Panc1 (cell line): Measurements from ENCODE around the gene IFRD1. TPM values are rescaled to one million over a fixed set of nuclear protein-coding genes. Genes with fewer than 3 reads are reported as not detected.

Experiments used
- ATAC-seq: fragments of 200-7000 bp; cut with Tn5 transposase; 2 replicates; pipeline ENCODE4 v1.9.1; 2020; ENCODE audit warnings: mild to moderate bottlenecking, moderate library complexity
- BruUV-seq: library from RNA; stranded (reverse); fragments of 400-500 nt; replicated peaks from 2 replicates; lab custom pipeline; 2021; lab: Mats Ljungman, UMichigan
- CTCF ChIA-PET: fragments of 300-600 bp; sonication (Branson Sonifier 250); formaldehyde crosslinking; loops from one replicate; lab custom pipeline; 2022; ENCODE audit warnings: antibody characterized with exemption; lab: Charles Lee
- POLR2A ChIA-PET: fragments of 300-600 bp; sonication (Branson Sonifier 250); formaldehyde crosslinking; loops from one replicate; lab custom pipeline; 2022; ENCODE audit warnings: antibody characterized with exemption; lab: Charles Lee
- DNase-seq: peaks from one replicate; pipeline ENCODE4 v3.0.0-alpha.2; 2010; ENCODE audit warnings: low read depth, low spot score
- H3K27ac ChIP-seq: 2 replicates; pipeline ENCODE4 v1.5.1; 2011; ENCODE audit warnings: mild to moderate bottlenecking, low read length, inconsistent platforms
- H3K27me3 ChIP-seq: fragments of 200-500 bp; sonication (Bioruptor generic); 2 replicates; pipeline ENCODE4 v1.6.0; 2014; ENCODE audit warnings: low read length, inconsistent platforms; ENCODE audit not compliant: control insufficient read depth, insufficient read depth
- H3K36me3 ChIP-seq: fragments of 200-500 bp; sonication (Bioruptor generic); 2 replicates; pipeline ENCODE4 v1.5.1; 2014; ENCODE audit warnings: inconsistent platforms, mild to moderate bottlenecking, low read length, moderate library complexity; ENCODE audit not compliant: control insufficient read depth, insufficient read depth
- H3K4me1 ChIP-seq: 2 replicates; pipeline ENCODE4 v1.5.1; 2011; ENCODE audit warnings: inconsistent platforms, mild to moderate bottlenecking, low read length, moderate library complexity; ENCODE audit not compliant: control insufficient read depth, insufficient read depth
- H3K4me3 ChIP-seq, 2 experiments: 2 replicates each; pipeline ENCODE4 v1.5.1; 2011 to 2012; ENCODE audit warnings: low read depth in 2 of 2, low read length in 2 of 2, mild to moderate bottlenecking in 2 of 2, inconsistent platforms in 1 of 2, moderate library complexity in 1 of 2
- H3K9me3 ChIP-seq: fragments of 200-500 bp; sonication (Bioruptor generic); 2 replicates; pipeline ENCODE4 v1.5.1; 2014; ENCODE audit warnings: low read depth, mild to moderate bottlenecking, inconsistent platforms, low read length, moderate library complexity; ENCODE audit not compliant: control insufficient read depth, insufficient read depth
- CTCF ChIP-seq: fragments of 450-650 bp; IDR thresholded peaks from 2 replicates; pipeline ENCODE4 v1.5.1; 2017; ENCODE audit warnings: mild to moderate bottlenecking
- POLR2AphosphoS5 ChIP-seq: IDR thresholded peaks from 2 replicates; pipeline ENCODE4 v1.6.1; 2012; ENCODE audit warnings: mild to moderate bottlenecking, low read depth, low read length, moderate library complexity
- SIN3A ChIP-seq: IDR thresholded peaks from 2 replicates; pipeline ENCODE4 v1.6.1; 2012; ENCODE audit warnings: low read depth, mild to moderate bottlenecking, low read length, moderate library complexity, borderline replicate concordance; ENCODE audit not compliant: insufficient read depth
- TCF7L2 ChIP-seq: IDR thresholded peaks from 2 replicates; pipeline ENCODE4 v1.6.1; 2011; ENCODE audit warnings: mild to moderate bottlenecking, low read depth, low read length, inconsistent platforms
- in situ Hi-C: cut with HindIII; loops from 2 replicates; pipeline ENCODE4 v1.10.0; 2016; ENCODE audit warnings: low sequenced_read_pairs, low pct_unique_long_range_greater_than_20kb
- intact Hi-C: fragments of 100-400 bp; cut with micrococcal nuclease; formaldehyde crosslinking; loops from one replicate; pipeline ENCODE4 v1.10.0; 2022; ENCODE audit not compliant: unreplicated experiment
- total RNA-seq: library from RNA; stranded (reverse); gene quantifications from one replicate; pipeline ENCODE4 v1.2.1, GENCODE V29; 2021; ENCODE audit not compliant: unreplicated experiment
- TF ChIP-seq, protein P1 (sequence below), 2 experiments: IDR thresholded peaks; 2 replicates each; pipeline ENCODE4 v1.6.1; 2011 to 2012; ENCODE audit warnings: low read depth in 2 of 2, control low read depth in 1 of 2, low read length in 1 of 2, mild to moderate bottlenecking in 1 of 2, moderate library complexity in 1 of 2; ENCODE audit not compliant: insufficient read depth in 1 of 2

The IFRD1 gene
- total RNA-seq, 1 experiment from 2014 or later, result 54.3 TPM

DNA sequence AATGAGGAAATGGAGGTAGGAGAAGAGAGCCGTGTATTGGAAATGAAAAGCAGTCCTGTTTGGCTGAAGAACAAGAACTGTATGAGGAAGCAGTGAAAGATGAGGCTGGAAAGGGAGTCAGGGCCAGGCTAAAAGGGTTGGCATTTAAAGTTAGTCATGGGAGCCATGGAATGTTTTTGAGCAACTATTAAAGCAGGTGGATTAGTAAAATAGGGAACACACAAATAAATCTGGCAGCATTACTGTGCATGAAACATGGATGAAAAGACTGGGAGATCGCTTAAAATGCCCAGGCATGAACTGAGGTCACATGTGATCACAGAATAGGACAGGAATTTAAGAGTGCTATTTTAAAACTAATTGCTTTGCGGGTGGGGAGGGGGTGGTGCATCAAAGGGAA lies 1.4 kb upstream of the IFRD1 start:
- intact Hi-C loops, result no loop called here

DNA sequence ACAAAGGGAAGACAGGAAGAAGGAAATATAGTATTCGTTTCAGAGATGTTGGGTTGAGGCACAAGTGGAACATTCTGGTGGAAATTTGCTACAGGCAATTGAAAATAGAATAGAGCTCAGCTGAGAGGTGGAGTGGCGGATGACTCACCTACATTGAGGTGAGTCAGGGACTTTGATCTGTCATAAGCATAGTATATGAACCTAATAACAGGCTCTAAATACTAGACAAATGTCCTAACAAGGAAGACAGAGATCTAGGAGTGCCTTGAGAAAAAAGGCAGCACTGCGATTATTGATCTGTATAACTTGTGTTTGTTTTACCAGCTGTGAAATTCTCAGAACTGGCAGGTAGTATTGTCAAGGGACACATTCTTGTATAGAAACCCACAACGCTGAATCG lies 907 bp upstream of the IFRD1 start:
- ATAC-seq, result no peak
- no peaks in the 10 kb centered on the region for H3K27me3 ChIP-seq
- in situ Hi-C loops, result no loop called here
- no peak for TF ChIP-seq CTCF
- TF ChIP-seq, protein P1, sequence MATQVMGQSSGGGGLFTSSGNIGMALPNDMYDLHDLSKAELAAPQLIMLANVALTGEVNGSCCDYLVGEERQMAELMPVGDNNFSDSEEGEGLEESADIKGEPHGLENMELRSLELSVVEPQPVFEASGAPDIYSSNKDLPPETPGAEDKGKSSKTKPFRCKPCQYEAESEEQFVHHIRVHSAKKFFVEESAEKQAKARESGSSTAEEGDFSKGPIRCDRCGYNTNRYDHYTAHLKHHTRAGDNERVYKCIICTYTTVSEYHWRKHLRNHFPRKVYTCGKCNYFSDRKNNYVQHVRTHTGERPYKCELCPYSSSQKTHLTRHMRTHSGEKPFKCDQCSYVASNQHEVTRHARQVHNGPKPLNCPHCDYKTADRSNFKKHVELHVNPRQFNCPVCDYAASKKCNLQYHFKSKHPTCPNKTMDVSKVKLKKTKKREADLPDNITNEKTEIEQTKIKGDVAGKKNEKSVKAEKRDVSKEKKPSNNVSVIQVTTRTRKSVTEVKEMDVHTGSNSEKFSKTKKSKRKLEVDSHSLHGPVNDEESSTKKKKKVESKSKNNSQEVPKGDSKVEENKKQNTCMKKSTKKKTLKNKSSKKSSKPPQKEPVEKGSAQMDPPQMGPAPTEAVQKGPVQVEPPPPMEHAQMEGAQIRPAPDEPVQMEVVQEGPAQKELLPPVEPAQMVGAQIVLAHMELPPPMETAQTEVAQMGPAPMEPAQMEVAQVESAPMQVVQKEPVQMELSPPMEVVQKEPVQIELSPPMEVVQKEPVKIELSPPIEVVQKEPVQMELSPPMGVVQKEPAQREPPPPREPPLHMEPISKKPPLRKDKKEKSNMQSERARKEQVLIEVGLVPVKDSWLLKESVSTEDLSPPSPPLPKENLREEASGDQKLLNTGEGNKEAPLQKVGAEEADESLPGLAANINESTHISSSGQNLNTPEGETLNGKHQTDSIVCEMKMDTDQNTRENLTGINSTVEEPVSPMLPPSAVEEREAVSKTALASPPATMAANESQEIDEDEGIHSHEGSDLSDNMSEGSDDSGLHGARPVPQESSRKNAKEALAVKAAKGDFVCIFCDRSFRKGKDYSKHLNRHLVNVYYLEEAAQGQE (IDR thresholded peaks at IDR 0.05; ENCODE audit: insufficient read depth in 1 of 2, low read depth in 2 of 2, low read length in 1 of 2), result no peak
- no peak for TF ChIP-seq SIN3A
- TF ChIP-seq POLR2AphosphoS5, result no peak
- peak; percentile 56; the same call in 1 of the 2 replicates for TF ChIP-seq TCF7L2
- peak; percentile 62 for DNase-seq
- peak overlapping the region; percentile 94 to 100 for H3K4me3 ChIP-seq
- H3K27ac ChIP-seq, result peak overlapping the region; percentile 88
- BruUV-seq, result no TSS peak
- no peaks in the 10 kb centered on the region for H3K9me3 ChIP-seq
- intact Hi-C loops, result no loop called here
- ChIA-PET POLR2A (no interaction called here), CTCF (no interaction called here)
- H3K36me3 ChIP-seq, result no peaks in the 10 kb centered on the region; the same call in 1 of the 2 replicates
- H3K4me1 ChIP-seq, result peaks cover 19% of the 10 kb centered on the region

More for the DNA sequence above, 1.4 kb upstream of the IFRD1 start:
- TF ChIP-seq TCF7L2 (no peak), SIN3A (no peak), POLR2AphosphoS5 (no peak), CTCF (no peak)
- POLR2A ChIA-PET, result no interaction called here
- peaks cover 19% of the 10 kb centered on the region for H3K4me1 ChIP-seq
- no peaks in the 10 kb centered on the region for H3K27me3 ChIP-seq
- no peaks in the 10 kb centered on the region; the same call in 1 of the 2 replicates for H3K36me3 ChIP-seq
- DNase-seq (no peak), ATAC-seq (no peak)
- no peak overlapping the region; a peak in 1 of 4 replicates for H3K4me3 ChIP-seq
- H3K27ac ChIP-seq, result no peak overlapping the region
- H3K9me3 ChIP-seq, result no peaks in the 10 kb centered on the region
- TSS peak; percentile 74 for BruUV-seq
- CTCF ChIA-PET, result no interaction called here
- in situ Hi-C loops, result no loop called here
